PC-3 (cell line): ENCODE results near the gene KSR2. TPM values are rescaled to one million over a fixed set of nuclear protein-coding genes. Genes with fewer than 3 reads are reported as not detected.

Experiments used
- ATAC-seq: fragments of 200-7000 bp; cut with Tn5 transposase; 2 replicates; pipeline ENCODE4 v1.9.1; 2020; ENCODE audit warnings: mild to moderate bottlenecking, moderate library complexity
- BruUV-seq: library from RNA; stranded (reverse); fragments of 400-500 nt; replicated peaks from 2 replicates; lab custom pipeline; 2021; lab: Mats Ljungman, UMichigan
- CTCF ChIA-PET: fragments of 300-600 bp; sonication (Branson Sonifier 250); formaldehyde crosslinking; loops from one replicate; lab custom pipeline; 2022; ENCODE audit warnings: antibody characterized with exemption; lab: Charles Lee
- POLR2A ChIA-PET: fragments of 300-600 bp; sonication (Branson Sonifier 250); formaldehyde crosslinking; loops from one replicate; lab custom pipeline; 2022; ENCODE audit warnings: antibody characterized with exemption; ENCODE audit not compliant: unreplicated experiment; lab: Charles Lee
- DNase-seq: peaks from one replicate; pipeline ENCODE4 v3.0.0-alpha.2; 2015
- H2AFZ ChIP-seq: fragments of 300-600 bp; sonication (generic); 2 replicates; pipeline ENCODE4 v1.6.0; 2016; ENCODE audit warnings: antibody characterized with exemption, low read length
- H3F3A ChIP-seq: fragments of 300-600 bp; sonication (generic); one replicate; pipeline ENCODE4 v1.6.0; 2017; ENCODE audit warnings: antibody characterized with exemption, low read length, control low read depth, mild to moderate bottlenecking; ENCODE audit not compliant: unreplicated experiment
- H3K27ac ChIP-seq: fragments of 300-600 bp; sonication (generic); 2 replicates; pipeline ENCODE4 v1.5.1; 2016; ENCODE audit warnings: mild to moderate bottlenecking, low read length
- H3K27me3 ChIP-seq: fragments of 300-600 bp; sonication (generic); 2 replicates; pipeline ENCODE4 v1.6.1; 2016; ENCODE audit warnings: low read length, mixed read lengths
- H3K36me3 ChIP-seq: fragments of 300-600 bp; sonication (generic); 2 replicates; pipeline ENCODE4 v1.6.1; 2016; ENCODE audit warnings: low read depth, mixed run types, low read length, mixed read lengths
- H3K4me1 ChIP-seq: fragments of 300-600 bp; sonication (generic); 2 replicates; pipeline ENCODE4 v1.5.1; 2016; ENCODE audit warnings: low read length; ENCODE audit not compliant: insufficient read depth
- H3K4me2 ChIP-seq: fragments of 300-600 bp; sonication (generic); 2 replicates; pipeline ENCODE4 v1.6.0; 2016; ENCODE audit warnings: low read length
- H3K4me3 ChIP-seq: fragments of 300-600 bp; sonication (generic); 2 replicates; pipeline ENCODE4 v1.5.1; 2016; ENCODE audit warnings: mild to moderate bottlenecking, low read length, mixed read lengths
- H3K79me2 ChIP-seq: fragments of 300-600 bp; sonication (generic); 2 replicates; pipeline ENCODE4 v1.6.1; 2017; ENCODE audit warnings: low read length, mixed read lengths
- H3K9ac ChIP-seq: fragments of 300-600 bp; sonication (generic); 2 replicates; pipeline ENCODE4 v1.6.0; 2016; ENCODE audit warnings: mild to moderate bottlenecking, low read length
- H3K9me2 ChIP-seq: fragments of 300-600 bp; sonication (generic); replicated peaks from 2 replicates; pipeline ENCODE4 v1.6.1; 2016; ENCODE audit warnings: mixed run types, low read length, mixed read lengths
- H3K9me3 ChIP-seq: fragments of 300-600 bp; sonication (generic); 2 replicates; pipeline ENCODE4 v1.6.1; 2016; ENCODE audit warnings: low read length, mixed read lengths
- H4K20me1 ChIP-seq: fragments of 300-600 bp; sonication (generic); 2 replicates; pipeline ENCODE4 v1.6.1; 2016; ENCODE audit warnings: low read length, mixed read lengths
- EZH2 ChIP-seq: fragments of 300-600 bp; sonication (generic); IDR thresholded peaks from one replicate; pipeline ENCODE4 v1.6.1; 2017; ENCODE audit warnings: antibody characterized with exemption, mild to moderate bottlenecking, low read length; ENCODE audit not compliant: unreplicated experiment
- EZH2phosphoT487 ChIP-seq: fragments of 300-600 bp; sonication (generic); IDR thresholded peaks from 2 replicates; pipeline ENCODE4 v1.6.1; 2018; ENCODE audit warnings: mild to moderate bottlenecking, antibody characterized with exemption, low read length, borderline replicate concordance
- intact Hi-C: fragments of 100-400 bp; cut with micrococcal nuclease; formaldehyde crosslinking; loops from 2 replicates; pipeline ENCODE4 v1.9.0; 2023
- total RNA-seq: library from RNA; depleted of rRNA; stranded (reverse); fragments of >200 nt; gene quantifications from 2 replicates; pipeline ENCODE4 v1.2.3, GENCODE V29; 2014
- TF ChIP-seq, protein P1 (sequence below): fragments of 300-600 bp; sonication (generic); conservative IDR thresholded peaks from 2 replicates; pipeline ENCODE4 v1.5.1; 2017; ENCODE audit warnings: antibody characterized with exemption, low read depth, mild to moderate bottlenecking, low read length

KSR2 gene
- total RNA-seq, 1 experiment from 2014 or later = 0.80 TPM

DNA sequence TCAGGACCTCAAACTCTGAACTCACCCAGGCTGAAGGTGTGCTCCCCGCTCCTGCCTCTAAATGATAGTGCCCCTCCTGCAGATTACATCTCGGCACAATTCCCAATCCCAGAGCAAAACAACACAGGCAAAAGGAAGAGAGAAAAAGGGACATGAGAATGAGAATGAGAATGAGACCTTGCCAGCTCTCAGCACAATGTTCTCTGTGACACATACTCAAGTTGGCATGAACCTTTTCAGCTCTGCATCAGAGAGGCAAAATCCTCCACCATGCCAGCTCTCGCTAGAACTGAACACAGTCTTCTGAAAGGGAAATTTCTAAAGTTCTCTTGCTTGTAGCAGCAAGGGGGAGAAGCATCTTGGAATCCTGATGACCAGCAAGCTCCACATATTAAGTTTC is 84.6 kb downstream of the KSR2 start:
- peaks cover 6% of the 10 kb centered on the region; the same call in 1 of the 2 replicates for H3K4me1 ChIP-seq
- intact Hi-C loops = no loop called here

DNA sequence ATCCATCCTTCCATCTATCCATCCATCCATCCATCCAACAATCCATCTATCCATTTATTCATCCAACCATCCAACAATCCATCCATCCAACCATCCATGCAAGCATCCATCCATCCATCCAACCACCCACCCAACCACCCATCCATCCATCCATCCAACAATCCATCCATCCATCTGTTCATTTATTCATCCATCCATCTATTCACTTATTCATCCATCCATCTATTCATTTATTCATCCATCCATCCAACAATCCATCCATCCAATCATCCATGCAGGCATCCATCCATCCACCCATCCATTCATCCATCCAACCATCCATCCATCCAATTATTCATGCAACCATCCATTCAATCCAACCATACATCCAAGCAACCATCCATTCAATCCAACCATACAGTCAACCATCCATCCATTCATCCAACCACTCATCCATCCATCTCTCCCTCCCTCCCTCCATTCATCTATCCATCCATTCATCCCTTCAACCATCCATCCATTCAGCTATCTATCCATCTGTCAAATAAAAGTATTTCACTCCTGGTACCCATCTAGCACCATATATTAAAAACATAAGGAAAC is 86.1 kb downstream of the KSR2 start:
- Histone ChIP-seq H2AFZ (no peak overlapping the region), H3K9me3 (no peaks in the 10 kb centered on the region), H3K27ac (no peak overlapping the region), H3F3A (no peaks in the 10 kb centered on the region), H3K27me3 (no peaks in the 10 kb centered on the region), H4K20me1 (no peaks in the 10 kb centered on the region), H3K9ac (no peak overlapping the region), H3K9me2 (no peaks in the 10 kb centered on the region), H3K36me3 (no peaks in the 10 kb centered on the region), H3K4me1 (peaks cover 6% of the 10 kb centered on the region; the same call in 1 of the 2 replicates), H3K79me2 (no peaks in the 10 kb centered on the region), H3K4me2 (no peak overlapping the region), H3K4me3 (no peak overlapping the region)
- ChIA-PET CTCF (no interaction called here), POLR2A (no interaction called here)
- no TSS peak for BruUV-seq
- ATAC-seq = no peak
- no peak for DNase-seq
- no peak for TF ChIP-seq EZH2
- TF ChIP-seq, protein P1, sequence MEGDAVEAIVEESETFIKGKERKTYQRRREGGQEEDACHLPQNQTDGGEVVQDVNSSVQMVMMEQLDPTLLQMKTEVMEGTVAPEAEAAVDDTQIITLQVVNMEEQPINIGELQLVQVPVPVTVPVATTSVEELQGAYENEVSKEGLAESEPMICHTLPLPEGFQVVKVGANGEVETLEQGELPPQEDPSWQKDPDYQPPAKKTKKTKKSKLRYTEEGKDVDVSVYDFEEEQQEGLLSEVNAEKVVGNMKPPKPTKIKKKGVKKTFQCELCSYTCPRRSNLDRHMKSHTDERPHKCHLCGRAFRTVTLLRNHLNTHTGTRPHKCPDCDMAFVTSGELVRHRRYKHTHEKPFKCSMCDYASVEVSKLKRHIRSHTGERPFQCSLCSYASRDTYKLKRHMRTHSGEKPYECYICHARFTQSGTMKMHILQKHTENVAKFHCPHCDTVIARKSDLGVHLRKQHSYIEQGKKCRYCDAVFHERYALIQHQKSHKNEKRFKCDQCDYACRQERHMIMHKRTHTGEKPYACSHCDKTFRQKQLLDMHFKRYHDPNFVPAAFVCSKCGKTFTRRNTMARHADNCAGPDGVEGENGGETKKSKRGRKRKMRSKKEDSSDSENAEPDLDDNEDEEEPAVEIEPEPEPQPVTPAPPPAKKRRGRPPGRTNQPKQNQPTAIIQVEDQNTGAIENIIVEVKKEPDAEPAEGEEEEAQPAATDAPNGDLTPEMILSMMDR = no peak
- no peak for TF ChIP-seq EZH2phosphoT487
- intact Hi-C loops = no loop called here

More for the DNA sequence above, 84.6 kb downstream of the KSR2 start:
- TF ChIP-seq, protein P1 = no peak
- TF ChIP-seq EZH2phosphoT487 = no peak
- no peak for TF ChIP-seq EZH2
- no TSS peak for BruUV-seq
- Histone ChIP-seq H2AFZ (no peak overlapping the region), H3K4me2 (no peak overlapping the region), H3K9me3 (no peaks in the 10 kb centered on the region), H3F3A (no peaks in the 10 kb centered on the region), H3K4me3 (no peak overlapping the region), H4K20me1 (no peaks in the 10 kb centered on the region), H3K79me2 (no peaks in the 10 kb centered on the region), H3K27ac (no peak overlapping the region), H3K36me3 (no peaks in the 10 kb centered on the region), H3K27me3 (no peaks in the 10 kb centered on the region), H3K9me2 (no peaks in the 10 kb centered on the region), H3K9ac (no peak overlapping the region)
- CTCF ChIA-PET = no interaction called here
- DNase-seq (no peak), ATAC-seq (no peak)
- POLR2A ChIA-PET = no interaction called here

- Histone ChIP-seq H3F3A (no peaks in the 10 kb centered on the region), H3K4me1 (peaks cover 6% of the 10 kb centered on the region; the same call in 1 of the 2 replicates), H3K27ac (no peak overlapping the region), H3K79me2 (no peaks in the 10 kb centered on the region), H3K36me3 (no peaks in the 10 kb centered on the region), H4K20me1 (no peaks in the 10 kb centered on the region), H3K4me2 (no peak overlapping the region), H2AFZ (no peak overlapping the region), H3K4me3 (no peak overlapping the region), H3K9ac (no peak overlapping the region), H3K27me3 (no peaks in the 10 kb centered on the region), H3K9me3 (no peaks in the 10 kb centered on the region), H3K9me2 (no peaks in the 10 kb centered on the region)
- DNase-seq (peak; percentile 42), ATAC-seq (peak; percentile 20)
- TF ChIP-seq, protein P1 = no peak; the same call in 1 of the 2 replicates
- no peak for TF ChIP-seq EZH2phosphoT487
- ChIA-PET CTCF (no interaction called here), POLR2A (no interaction called here)
- intact Hi-C loops = no loop called here
- BruUV-seq = no TSS peak
Observed at GRCh38 chr12:117882181-117882580, 86.6 kb downstream of the KSR2 start.
